ENCODE results near the gene SLC6A18.
"Not testable (repeated sequence)": the region's sequence is repeated elsewhere in the genome, so short reads cannot be mapped to it uniquely, and the experiment has no call there.

The SLC6A18 gene

GRCh38 chr5:1275397-1276391, 50.5 kb downstream of the SLC6A18 start:
- not testable (repeated sequence) for DNase-seq (ENCODE audit: low spot score)

- no peak for DNase-seq (ENCODE audit: low spot score)
These were observed 51.7 kb downstream of the SLC6A18 start for GRCh38 chr5:1276930-1277329.

GRCh38 chr5:1277331-1277730, 52.1 kb downstream of the SLC6A18 start:
- DNase-seq (ENCODE audit: low spot score) = no peak

DNA sequence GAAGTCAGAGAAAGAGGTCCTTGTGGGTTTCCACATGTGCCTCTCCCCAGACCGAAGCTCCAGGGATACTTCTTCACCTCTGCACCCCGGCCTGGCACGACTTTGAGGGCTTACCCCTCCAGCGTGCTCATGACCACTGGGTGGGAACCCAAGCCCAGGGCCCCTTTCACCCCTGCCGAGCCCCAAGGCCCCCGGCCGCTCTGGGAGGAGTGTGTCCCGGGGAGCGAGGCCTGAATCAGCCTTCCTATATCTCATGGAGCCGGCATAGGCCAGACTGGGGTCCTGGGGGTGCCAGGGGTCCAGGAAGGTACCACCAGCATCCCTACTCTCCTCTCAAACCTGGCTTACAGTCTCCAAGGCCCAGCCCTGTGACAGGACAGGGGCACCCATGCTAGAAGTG, 52.6 kb downstream of the SLC6A18 start:
- no peak for DNase-seq (ENCODE audit: low spot score)

DNA sequence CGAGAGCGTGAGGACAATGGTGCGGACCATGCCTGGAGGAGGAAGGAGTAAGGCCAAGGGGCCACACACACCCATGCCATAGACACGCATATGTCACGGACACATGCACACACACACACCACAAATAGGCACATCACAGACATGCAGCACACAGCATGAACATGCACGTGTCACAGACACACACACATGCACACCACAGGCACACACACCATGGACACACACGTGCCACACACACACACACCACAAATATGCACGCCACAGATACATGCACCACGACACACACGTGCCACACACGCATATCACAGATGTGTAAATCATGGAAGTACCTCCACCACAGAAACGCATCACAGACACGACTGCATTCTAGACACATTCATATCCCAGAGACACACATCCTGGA, 53.0 kb downstream of the SLC6A18 start:
- no peak for DNase-seq (ENCODE audit: low spot score)

DNA sequence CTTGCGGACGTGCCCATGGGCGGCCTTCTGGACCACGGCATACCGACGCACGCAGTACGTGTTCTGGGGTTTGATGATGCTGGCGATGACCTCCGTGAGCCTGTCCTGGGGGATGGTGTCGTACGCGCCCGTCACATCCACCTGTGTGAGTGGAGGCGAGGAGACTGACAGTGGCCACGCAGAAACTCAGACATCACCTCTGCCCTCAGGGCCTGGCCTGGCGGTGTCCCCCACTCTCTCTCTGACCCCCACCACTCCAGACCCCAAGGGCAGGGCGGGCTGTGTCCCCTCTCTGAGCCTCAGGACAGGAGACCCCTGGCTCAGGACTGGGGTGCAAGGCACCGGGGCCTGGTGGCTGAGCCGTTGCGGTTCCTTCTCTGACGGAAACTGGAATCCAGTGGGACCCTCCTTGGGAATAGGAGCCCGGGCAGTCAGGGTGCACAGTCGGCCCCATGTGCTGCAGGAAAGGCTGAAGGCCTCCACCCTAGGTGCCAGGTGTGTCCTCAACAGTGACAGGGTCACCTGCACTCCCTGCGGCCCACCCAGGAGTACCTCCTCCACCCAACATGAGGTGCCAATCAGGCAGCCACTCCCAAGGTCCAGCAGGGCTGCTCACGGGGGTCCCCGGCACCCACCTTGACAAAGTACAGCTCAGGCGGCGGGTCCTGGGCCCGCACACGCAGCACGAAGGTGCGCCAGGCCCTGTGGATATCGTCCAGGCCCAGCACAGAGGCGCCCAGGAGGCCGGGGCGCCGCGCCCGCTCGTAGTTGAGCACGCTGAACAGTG, 53.7 kb downstream of the SLC6A18 start:
- DNase-seq (ENCODE audit: low spot score) = no peak

DNA sequence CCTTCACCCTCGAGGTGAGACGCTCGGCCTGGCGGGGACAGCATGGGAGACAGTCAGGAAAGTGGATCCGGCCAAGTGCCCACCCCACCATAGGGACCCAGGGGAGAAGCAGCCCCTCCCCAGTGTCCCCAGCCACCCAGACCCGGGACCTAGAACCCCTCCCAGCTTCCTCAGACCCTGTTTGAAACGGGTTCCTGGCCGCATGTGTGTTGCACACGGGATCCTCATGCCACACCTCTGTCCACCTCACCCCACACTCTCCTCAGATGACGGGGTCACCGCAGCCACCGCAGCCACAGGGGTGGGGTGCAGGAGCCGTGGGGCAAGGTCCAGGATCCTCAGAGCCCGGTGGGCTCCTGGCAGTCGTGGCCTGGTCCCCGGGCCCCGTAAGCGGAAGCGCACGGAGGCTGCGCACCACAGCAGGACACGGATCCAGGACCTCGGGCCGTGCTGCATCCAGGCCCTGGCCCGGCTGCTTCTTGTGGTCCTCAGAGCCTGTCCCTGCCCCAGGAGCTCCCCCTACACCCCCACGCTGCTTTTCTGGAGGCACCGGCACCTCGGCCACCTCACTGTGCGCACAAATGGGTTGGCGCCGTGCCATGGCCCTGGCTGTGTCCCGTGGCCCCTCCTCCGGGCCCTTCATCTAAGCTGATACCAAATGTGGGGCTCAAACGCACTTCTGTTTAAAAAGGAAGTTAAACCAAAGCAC, 54.4 kb downstream of the SLC6A18 start:
- DNase-seq (ENCODE audit: low spot score) = no peak

DNA sequence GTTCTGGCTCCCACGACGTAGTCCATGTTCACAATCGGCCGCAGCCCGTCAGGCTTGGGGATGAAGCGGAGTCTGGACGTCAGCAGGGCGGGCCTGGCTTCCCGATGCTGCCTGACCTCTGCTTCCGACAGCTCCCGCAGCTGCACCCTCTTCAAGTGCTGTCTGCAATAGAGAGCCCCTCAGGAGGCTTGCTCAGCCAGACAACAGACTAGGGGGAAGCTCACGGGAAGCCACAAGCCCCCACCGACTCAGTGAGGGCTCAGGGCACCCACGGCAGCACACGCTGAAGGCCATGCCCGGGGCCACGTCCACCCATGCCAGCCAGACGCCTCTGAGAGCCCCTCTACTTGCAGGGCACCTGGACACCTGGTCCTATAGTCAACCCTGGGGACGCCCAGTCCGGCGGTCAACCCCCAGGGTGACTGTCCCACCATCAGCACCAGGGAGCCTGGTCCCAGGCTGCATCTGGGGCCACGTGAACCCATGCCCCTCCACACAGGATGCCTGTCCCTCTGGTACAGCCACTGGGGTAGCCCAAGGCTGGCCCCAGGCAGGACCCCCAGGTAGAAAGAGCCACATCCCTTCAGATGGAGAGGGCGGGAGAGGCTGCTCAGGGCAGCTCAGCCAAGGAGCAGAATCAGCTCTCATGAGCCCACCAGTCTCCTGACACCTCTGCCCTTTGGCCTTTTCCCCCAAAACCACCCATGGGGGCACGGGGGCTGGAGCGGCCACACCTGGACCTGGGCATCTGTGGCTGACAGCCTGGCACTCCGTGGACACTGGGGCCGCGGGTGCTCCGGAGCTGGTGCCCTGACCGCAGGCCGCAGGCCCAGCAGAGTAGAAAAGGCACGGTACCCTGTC, 55.2 kb downstream of the SLC6A18 start:
- DNase-seq (ENCODE audit: low spot score) = no peak

DNA sequence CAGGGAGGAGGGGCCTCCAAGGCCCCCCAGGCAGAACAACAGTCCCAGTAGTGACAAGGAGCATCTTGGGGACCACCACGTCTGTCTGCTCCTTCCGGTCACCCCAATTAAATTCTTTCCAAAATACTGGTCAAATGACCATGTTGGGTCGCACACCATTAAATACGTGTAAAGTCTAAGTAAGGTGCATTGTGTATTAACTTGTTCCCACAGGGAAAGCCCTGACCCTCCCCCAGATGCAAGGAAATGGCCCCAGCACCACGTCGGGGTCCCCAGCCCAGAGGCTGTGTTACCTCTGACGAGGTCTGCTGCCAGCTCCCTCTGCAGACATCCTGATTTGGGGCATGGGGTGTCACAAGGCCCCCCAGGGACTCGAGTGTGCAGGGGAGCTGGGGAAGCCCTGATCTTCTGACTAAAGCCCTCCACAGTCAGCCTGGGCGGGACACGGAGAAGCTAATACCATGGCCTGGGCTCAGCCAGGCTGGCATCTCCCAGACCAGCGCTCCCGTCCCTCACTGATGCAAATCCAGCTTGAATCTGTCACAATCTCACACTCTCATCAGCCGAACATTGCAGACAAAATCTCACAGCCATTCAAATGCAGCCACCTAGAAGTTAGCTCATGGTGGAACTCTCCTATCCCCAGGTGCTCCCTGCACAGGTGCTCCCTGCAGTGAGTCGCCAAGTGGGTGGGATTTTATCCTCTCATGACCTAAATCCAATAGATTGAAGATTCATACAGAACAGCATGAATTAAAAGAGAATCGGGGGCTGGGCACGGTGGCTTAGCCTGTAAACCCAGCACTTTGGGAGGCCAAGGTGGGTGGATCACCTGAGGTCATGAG, 56.1 kb downstream of the SLC6A18 start:
- DNase-seq (ENCODE audit: low spot score) = no peak

GRCh38 chr5:1282131-1282992, 57.2 kb downstream of the SLC6A18 start:
- DNase-seq (ENCODE audit: low spot score) = no peak

- DNase-seq (ENCODE audit: low spot score) = not testable (repeated sequence)
These were observed 58.0 kb downstream of the SLC6A18 start for GRCh38 chr5:1282993-1283728.

DNA sequence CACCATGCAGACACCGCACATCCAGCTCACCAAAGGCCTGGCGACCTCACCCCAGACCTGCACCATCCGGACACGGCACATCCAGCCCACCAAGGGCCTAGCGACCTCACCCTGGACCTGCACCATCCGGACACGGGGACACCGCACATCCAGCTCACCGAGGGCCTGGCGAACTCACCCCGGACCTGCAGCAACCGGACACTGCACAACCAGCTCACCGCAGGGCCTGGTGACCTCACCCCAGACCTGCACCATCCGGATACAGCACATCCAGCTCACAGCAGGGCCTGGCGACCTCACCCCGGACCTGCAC, 58.5 kb downstream of the SLC6A18 start:
- DNase-seq (ENCODE audit: low spot score) = not testable (repeated sequence)

DNA sequence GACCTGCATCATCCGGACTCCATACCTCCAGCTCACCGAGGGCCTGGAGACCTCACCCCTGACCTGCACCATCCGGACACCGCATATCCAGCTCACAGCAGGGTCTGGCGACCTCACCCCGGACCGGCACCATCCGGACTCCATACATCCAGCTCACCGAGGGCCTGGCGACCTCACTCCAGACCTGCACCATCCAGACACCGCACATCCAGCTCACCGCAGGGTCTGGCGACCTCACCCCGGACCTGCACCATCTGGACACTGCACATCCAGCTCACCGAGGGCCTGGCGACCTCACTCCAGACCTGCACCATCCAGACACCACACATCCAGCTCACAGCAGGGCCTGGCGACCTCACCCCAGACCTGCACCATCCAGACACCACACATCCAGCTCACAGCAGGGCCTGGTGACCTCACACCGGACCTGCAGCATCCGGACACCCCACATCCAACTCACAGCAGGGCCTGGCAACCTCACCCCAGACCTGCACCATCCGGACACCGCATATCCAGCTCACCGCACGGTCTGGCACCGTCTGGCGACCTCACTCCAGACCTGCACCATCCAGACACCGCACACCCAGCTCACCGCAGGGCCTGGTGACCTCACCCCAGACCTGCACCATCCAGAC, 59.3 kb downstream of the SLC6A18 start:
- DNase-seq (ENCODE audit: low spot score) = not testable (repeated sequence)

GRCh38 chr5:1285141-1285540, 60.0 kb downstream of the SLC6A18 start:
- DNase-seq (ENCODE audit: low spot score) = no peak

GRCh38 chr5:1285883-1286291, 60.7 kb downstream of the SLC6A18 start:
- DNase-seq (ENCODE audit: low spot score) = no peak

DNA sequence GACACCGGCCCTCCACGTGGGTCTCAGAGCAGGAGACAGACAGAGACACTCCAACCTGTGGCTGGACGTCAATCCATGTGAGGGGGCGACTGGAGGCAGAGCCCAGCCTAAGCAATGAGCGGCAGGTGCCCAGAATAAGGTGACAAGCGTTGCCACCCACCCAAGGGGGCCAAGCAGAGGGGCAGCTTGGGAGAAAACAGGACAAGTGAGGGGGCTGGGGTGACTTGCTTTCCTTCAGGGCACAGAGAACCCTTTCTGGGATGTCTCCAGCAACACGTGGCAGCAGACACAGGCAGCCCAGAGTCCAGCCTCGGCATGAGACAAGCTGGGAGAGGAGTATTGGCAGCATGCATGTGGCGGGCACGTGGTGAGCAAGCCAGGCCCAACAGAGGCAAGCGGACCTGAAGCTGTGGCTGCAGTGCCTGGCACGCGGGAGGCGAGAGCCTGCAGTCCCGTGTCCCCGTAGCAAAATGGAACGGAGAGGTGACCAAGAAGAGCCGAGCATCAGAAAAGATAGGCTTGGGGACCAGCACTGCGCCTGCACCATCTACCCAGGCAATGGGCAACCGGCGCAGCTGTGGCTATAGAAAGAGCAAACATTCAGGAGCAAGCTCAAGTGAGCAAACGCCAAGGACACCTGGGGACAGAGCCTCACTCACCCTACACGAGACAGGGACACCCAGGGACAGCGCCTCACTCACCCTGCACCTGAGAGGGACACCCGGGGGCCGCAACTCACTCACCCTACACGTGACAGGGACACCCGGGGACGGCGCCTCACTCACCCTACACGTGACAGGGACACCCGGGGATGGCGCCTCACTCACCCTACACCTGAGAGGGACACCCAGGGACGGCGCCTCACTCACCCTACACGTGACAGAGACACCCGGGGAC, 63.5 kb downstream of the SLC6A18 start:
- DNase-seq (ENCODE audit: low spot score) = no peak

DNA sequence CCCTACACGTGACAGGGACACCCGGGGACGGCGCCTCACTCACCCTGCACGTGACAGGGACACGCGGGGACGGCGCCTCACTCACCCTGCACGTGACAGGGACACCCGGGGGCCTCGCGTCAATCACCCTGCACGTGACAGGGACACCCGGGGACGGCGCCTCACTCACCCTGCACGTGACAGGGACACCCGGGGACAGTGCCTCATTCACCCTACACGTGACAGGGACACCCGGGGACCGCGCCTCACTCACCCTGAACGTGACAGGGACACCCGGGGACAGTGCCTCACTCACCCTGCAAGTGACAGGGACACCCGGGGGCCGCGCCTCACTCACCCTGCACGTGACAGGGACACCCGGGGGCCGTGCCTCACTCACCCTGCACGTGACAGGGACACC, 64.4 kb downstream of the SLC6A18 start:
- not testable (repeated sequence) for DNase-seq (ENCODE audit: low spot score)
